GM23338 (cell line): ENCODE data around the gene ASTL.

Source experiments
- CTCF ChIP-seq, 2 experiments: fragments of 200-600 bp in 1 of 2; sonication (generic) in 1 of 2; conservative IDR thresholded peaks; 2 replicates each; pipeline versions ENCODE4 v1.5.1 to v1.6.1; 2016 to 2017; ENCODE audit warnings: antibody characterized with exemption in 2 of 2, low read depth in 2 of 2, mild to moderate bottlenecking in 2 of 2, moderate library complexity in 1 of 2
- REST ChIP-seq: IDR thresholded peaks from one replicate; pipeline ENCODE4 v1.6.1; 2018; ENCODE audit warnings: antibody characterized with exemption; ENCODE audit not compliant: unreplicated experiment

- TF ChIP-seq CTCF (conservative IDR thresholded peaks at IDR 0.05; ENCODE audit: low read depth in 2 of 2) (no peak), REST (no peak)
Observed at GRCh38 chr2:96099861-96100798, 38.2 kb downstream of the ASTL start.
